ENCODE results near the gene UGT1A6. TPM values are rescaled to one million over a fixed set of nuclear protein-coding genes. Genes with fewer than 3 reads are reported as not detected.
"Not testable (repeated sequence)": the region's sequence is repeated elsewhere in the genome, so short reads cannot be mapped to it uniquely, and the experiment has no call there.

Gene UGT1A6
- total RNA-seq, 1 donor from 2014 or later = 0.13 TPM

GRCh38 chr2:233728723-233729301 is 36.1 kb downstream of the UGT1A6 start, which contains the start of gene UGT1A3:
TSS of gene UGT1A3 (plus strand) at chr2:233729042. CDS start at chr2:233729127, 85 bp downstream.
- no peaks in the 10 kb centered on the region for H3K27me3 ChIP-seq (ENCODE audit: control insufficient read depth, insufficient read depth, low read length)
- DNase-seq (ENCODE audit: low read depth) = no peak
- no peaks in the 10 kb centered on the region for H3K36me3 ChIP-seq (ENCODE audit: control insufficient read depth, insufficient read depth, low read length)
- no peak within 1 kb of the TSS for H3K4me3 ChIP-seq (ENCODE audit: low read depth, low read length)
- TF ChIP-seq, protein P1, sequence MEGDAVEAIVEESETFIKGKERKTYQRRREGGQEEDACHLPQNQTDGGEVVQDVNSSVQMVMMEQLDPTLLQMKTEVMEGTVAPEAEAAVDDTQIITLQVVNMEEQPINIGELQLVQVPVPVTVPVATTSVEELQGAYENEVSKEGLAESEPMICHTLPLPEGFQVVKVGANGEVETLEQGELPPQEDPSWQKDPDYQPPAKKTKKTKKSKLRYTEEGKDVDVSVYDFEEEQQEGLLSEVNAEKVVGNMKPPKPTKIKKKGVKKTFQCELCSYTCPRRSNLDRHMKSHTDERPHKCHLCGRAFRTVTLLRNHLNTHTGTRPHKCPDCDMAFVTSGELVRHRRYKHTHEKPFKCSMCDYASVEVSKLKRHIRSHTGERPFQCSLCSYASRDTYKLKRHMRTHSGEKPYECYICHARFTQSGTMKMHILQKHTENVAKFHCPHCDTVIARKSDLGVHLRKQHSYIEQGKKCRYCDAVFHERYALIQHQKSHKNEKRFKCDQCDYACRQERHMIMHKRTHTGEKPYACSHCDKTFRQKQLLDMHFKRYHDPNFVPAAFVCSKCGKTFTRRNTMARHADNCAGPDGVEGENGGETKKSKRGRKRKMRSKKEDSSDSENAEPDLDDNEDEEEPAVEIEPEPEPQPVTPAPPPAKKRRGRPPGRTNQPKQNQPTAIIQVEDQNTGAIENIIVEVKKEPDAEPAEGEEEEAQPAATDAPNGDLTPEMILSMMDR (IDR thresholded peaks at IDR 0.05; ENCODE audit: insufficient read depth, low read length, poor library complexity, severe bottlenecking) = no peak

- not testable (repeated sequence) for H3K4me3 ChIP-seq (ENCODE audit: low read depth, low read length); H3K36me3 ChIP-seq (ENCODE audit: control insufficient read depth, insufficient read depth, low read length); H3K27me3 ChIP-seq (ENCODE audit: control insufficient read depth, insufficient read depth, low read length); DNase-seq (ENCODE audit: low read depth)
Measured at GRCh38 chr2:233736868-233737653, 44.4 kb downstream of the UGT1A6 start.

GRCh38 chr2:233740870-233741269 is 48.2 kb downstream of the UGT1A6 start:
- H3K27me3 ChIP-seq (ENCODE audit: control insufficient read depth, insufficient read depth, low read length) = no peaks in the 10 kb centered on the region
- no peaks in the 10 kb centered on the region for H3K36me3 ChIP-seq (ENCODE audit: control insufficient read depth, insufficient read depth, low read length)
- DNase-seq (ENCODE audit: low read depth) = no peak
- TF ChIP-seq, protein P1 (IDR thresholded peaks at IDR 0.05; ENCODE audit: insufficient read depth, low read length, poor library complexity, severe bottlenecking) = no peak
- H3K4me3 ChIP-seq (ENCODE audit: low read depth, low read length) = no peak overlapping the region

GRCh38 chr2:233743464-233744259 is 51.0 kb downstream of the UGT1A6 start:
- Histone ChIP-seq H3K4me3 (ENCODE audit: low read depth, low read length) (no peak overlapping the region), H3K36me3 (ENCODE audit: control insufficient read depth, insufficient read depth, low read length) (no peaks in the 10 kb centered on the region), H3K27me3 (ENCODE audit: control insufficient read depth, insufficient read depth, low read length) (no peaks in the 10 kb centered on the region)
- TF ChIP-seq, protein P1 (IDR thresholded peaks at IDR 0.05; ENCODE audit: insufficient read depth, low read length, poor library complexity, severe bottlenecking) = no peak
- DNase-seq (ENCODE audit: low read depth) = no peak

GRCh38 chr2:233745073-233745755 is 52.5 kb downstream of the UGT1A6 start:
- DNase-seq (ENCODE audit: low read depth) = no peak
- H3K4me3 ChIP-seq (ENCODE audit: low read depth, low read length) = no peak overlapping the region
- TF ChIP-seq, protein P1 (IDR thresholded peaks at IDR 0.05; ENCODE audit: insufficient read depth, low read length, poor library complexity, severe bottlenecking) = no peak
- H3K27me3 ChIP-seq (ENCODE audit: control insufficient read depth, insufficient read depth, low read length) = no peaks in the 10 kb centered on the region
- H3K36me3 ChIP-seq (ENCODE audit: control insufficient read depth, insufficient read depth, low read length) = no peaks in the 10 kb centered on the region

- H3K4me3 ChIP-seq (ENCODE audit: low read depth, low read length); H3K36me3 ChIP-seq (ENCODE audit: control insufficient read depth, insufficient read depth, low read length); DNase-seq (ENCODE audit: low read depth); H3K27me3 ChIP-seq (ENCODE audit: control insufficient read depth, insufficient read depth, low read length): not testable (repeated sequence)
Measured at GRCh38 chr2:233745838-233746237, 53.1 kb downstream of the UGT1A6 start.
